ENCODE measurements around the gene B3GALNT2.
"Not testable (repeated sequence)": the region's sequence is repeated elsewhere in the genome, so short reads cannot be mapped to it uniquely, and the experiment has no call there.

The B3GALNT2 gene

GRCh38 chr1:235504122-235504493, at the start of gene B3GALNT2:
Gene B3GALNT2, minus strand, starts transcription at chr1:235504452. Its CDS starts 200 bp downstream, at chr1:235504252.
- no peak for FAIRE-seq
- TF ChIP-seq, protein P1, sequence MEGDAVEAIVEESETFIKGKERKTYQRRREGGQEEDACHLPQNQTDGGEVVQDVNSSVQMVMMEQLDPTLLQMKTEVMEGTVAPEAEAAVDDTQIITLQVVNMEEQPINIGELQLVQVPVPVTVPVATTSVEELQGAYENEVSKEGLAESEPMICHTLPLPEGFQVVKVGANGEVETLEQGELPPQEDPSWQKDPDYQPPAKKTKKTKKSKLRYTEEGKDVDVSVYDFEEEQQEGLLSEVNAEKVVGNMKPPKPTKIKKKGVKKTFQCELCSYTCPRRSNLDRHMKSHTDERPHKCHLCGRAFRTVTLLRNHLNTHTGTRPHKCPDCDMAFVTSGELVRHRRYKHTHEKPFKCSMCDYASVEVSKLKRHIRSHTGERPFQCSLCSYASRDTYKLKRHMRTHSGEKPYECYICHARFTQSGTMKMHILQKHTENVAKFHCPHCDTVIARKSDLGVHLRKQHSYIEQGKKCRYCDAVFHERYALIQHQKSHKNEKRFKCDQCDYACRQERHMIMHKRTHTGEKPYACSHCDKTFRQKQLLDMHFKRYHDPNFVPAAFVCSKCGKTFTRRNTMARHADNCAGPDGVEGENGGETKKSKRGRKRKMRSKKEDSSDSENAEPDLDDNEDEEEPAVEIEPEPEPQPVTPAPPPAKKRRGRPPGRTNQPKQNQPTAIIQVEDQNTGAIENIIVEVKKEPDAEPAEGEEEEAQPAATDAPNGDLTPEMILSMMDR (IDR thresholded peaks at IDR 0.05; ENCODE audit: insufficient read depth, missing control alignments): no peak
- peak; percentile 46 for DNase-seq (ENCODE audit: insufficient read length, low spot score)

DNA sequence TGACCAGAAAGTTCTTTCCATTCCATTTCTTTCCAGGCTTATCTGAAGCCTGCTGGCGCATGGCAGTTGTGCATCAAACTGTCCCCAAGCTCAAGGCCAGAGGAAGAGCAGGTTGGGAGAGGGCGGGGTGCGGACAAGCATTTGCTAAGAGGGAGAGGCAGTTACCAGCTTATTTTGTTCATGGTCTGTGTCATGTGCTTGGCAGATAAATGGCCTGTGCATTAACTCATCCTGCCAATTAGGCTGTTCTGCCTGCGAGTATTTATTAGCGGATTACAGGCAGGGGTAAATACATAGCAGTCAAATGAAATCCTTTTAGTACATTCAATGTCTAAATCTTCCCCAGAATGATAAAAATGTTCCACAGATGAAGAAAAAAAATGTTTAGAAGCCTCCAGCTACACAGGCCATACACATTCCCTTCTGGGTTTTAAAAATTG, 48.9 kb upstream of the B3GALNT2 start:
- peak; percentile 92 for DNase-seq (ENCODE audit: insufficient read length, low spot score)
- FAIRE-seq: peak; percentile 94
- TF ChIP-seq, protein P1 (IDR thresholded peaks at IDR 0.05; ENCODE audit: insufficient read depth, missing control alignments): no peak

DNA sequence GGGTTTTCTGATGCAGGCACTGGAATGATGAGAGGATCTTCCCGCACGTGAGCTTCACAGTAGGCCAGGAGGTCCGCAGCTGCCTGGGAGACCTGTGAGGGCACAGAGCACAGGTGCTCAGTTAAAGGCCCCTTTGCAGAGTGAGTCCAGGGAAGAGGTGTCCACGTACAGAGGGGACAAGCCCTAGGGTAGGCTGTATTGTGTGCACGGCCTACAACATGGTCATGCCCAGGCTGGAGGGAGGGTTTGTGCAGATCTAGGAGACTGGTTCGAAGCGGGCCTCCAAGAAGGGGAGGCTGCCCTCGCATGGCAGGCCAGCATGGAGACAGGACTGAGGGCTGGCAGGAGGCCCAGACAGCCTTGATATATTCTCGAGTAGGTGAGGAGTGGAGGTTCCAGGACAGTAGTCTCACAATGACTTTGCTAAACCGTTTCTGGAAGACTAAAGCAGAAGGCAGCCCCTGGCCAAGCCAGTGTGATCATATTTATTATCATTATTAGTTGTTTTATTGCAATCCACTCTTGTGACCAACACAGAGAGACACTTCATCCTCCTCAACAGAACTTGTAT, 48.0 kb upstream of the B3GALNT2 start:
- FAIRE-seq: no peak
- TF ChIP-seq, protein P1 (IDR thresholded peaks at IDR 0.05; ENCODE audit: insufficient read depth, missing control alignments): peak; percentile 13
- DNase-seq (ENCODE audit: insufficient read length, low spot score): no peak

DNA sequence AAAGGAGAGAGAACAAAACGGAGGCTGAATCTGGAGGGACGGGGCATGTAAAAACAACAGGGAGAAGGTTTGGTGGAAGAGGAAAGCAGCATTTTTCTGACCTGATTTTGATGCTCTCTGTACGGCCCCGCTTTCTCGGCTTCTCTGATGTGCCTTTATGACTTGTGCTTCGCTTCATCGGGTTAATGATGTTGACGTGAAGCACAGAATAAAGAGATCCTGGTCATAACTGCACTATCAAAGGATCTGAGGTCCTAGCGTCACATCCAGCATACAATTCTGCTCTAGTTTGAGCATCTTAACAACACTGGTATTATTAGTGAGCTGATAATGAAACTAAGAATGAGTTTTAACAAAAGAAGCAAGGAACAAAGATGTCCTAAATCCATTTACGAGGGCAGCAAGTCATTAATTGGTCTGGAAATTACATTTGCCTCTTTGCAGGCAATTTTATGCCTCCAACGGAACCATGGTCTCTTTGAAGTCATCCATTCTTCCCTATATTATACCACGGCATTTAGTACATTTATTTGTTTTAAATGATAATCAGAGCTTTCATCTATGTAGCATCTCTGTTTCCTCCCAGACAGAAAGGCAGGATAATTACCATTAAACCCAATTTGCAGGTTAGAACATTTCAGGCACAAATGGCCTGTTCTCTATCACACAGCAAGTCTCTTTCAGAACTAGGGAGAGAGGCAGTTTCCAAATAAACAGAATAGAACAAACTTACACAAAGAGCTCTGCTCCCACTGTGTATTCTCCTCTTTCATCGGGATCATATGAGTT, 45.3 kb upstream of the B3GALNT2 start:
- no peak for DNase-seq (ENCODE audit: insufficient read length, low spot score)
- TF ChIP-seq, protein P1 (IDR thresholded peaks at IDR 0.05; ENCODE audit: insufficient read depth, missing control alignments): no peak
- FAIRE-seq: no peak

GRCh38 chr1:235546369-235547155, 42.3 kb upstream of the B3GALNT2 start:
- DNase-seq (ENCODE audit: insufficient read length, low spot score); FAIRE-seq: not testable (repeated sequence)

DNA sequence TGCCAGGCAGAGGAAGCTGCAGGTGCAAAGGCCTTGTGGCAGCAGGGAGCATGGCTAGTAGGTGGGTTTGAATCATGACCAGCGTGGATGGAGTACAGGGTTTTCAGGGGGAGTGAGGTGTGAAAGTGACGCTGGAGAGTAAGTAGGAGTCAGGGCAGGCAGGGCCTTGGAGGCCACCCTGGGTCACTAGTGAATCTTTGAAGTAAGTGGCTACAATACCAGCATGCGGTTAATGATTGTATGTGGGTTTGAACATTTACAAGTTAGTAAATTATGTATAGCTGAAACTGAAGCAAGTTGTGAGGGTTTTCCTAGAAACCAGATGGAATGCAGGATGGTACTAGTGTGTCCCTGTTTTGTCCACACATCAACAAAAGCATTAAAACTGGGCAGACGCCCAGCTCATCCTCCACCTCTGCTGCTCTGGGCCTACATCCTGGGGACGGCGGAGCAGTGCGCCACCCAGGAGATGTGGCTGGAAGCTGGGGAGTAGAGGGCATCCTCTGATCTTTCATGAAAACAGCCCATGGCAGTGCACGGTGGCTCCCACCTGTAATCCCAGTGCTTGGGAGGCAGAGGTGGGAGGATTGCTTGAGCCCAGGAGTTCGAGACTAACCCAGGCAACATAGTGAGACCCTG, 41.2 kb upstream of the B3GALNT2 start:
- TF ChIP-seq, protein P1 (IDR thresholded peaks at IDR 0.05; ENCODE audit: insufficient read depth, missing control alignments): no peak
- no peak for FAIRE-seq

DNA sequence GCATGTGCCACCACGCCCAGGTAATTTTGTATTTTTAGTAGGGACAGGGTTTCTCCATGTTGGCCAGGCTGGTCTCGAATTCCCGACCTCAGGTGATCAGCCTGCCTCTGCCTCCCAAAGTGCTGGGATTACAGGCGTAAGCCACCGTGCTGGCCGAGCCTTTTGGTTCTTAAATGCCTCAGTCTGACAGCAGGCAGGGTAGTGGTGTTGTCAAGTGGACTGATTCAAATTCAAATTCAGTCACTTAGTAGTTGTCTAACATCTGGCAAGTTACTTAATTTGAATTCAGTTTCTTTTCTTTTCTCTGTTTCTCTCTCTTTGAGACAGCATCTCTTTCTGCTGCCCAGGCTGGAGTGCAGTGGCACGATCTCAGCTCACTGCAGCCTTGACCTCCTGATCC, 38.6 kb upstream of the B3GALNT2 start:
- FAIRE-seq; DNase-seq (ENCODE audit: insufficient read length, low spot score): not testable (repeated sequence)

More for the DNA sequence above, 41.2 kb upstream of the B3GALNT2 start:
- no peak for DNase-seq (ENCODE audit: insufficient read length, low spot score)

Measured in D721Med (cell line).